NCI-H2196 (cell line): ENCODE measurements around the gene GALNT16.
"Not testable (repeated sequence)": the region's sequence is repeated elsewhere in the genome, so short reads cannot be mapped to it uniquely, and the experiment has no call there.

ENCODE experiments used
- DNase-seq: peaks from one replicate; lab custom pipeline; 2025; ENCODE audit not compliant: unreplicated experiment; lab: John Stamatoyannopoulos, UW

Gene GALNT16

GRCh38 chr14:69259527-69260189, at the start of gene GALNT16:
Gene GALNT16 (plus strand): TSS chr14:69260158. CDS start chr14:69260291, 133 bp downstream.
- DNase-seq: peak; percentile 51

- DNase-seq: no peak
Observed at GRCh38 chr14:69214393-69214792, 45.6 kb upstream of the GALNT16 start.

GRCh38 chr14:69217663-69218062, 42.3 kb upstream of the GALNT16 start:
- DNase-seq: not testable (repeated sequence)

DNA sequence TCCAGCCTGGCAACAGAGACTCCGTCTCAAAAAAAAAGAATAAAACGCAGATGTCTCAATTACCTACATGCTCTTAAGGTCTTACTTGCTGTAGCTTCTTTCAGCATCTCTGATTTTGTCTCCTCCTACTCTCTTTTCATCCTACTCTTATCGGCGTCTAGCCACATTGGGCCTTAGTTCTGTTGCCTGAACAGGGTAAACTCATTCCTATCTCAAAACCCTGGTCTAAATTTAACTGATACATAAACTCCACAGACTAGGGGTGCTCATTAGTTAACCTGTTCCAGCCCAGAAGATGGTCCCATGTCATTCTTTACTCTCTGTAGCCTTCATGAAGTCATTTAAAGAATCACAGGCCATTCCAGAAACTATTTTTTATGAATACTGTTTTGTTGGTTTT, 35.0 kb upstream of the GALNT16 start:
- no peak for DNase-seq

DNA sequence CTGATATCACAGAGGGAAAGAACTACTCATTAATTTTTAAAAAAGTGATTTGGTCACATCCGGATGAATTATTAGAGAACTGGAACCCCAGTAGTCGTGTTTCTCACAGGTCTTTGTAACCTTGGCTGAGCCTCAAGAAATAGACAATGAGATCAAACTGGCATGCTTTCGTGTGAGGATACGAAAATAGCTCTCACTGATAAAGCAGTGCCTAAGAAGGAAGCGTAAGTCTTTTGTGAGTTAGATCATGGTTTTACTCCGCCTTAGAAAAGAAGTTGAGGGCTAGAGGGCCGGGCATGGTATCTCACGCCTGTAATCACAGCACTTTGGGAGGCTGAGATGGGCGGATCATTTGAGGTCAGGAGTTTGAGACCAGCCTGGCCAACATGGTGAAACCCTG, 33.8 kb upstream of the GALNT16 start:
- no peak for DNase-seq

- no peak for DNase-seq
Observed at GRCh38 chr14:69226736-69227135, 33.2 kb upstream of the GALNT16 start.

- no peak for DNase-seq
Observed at GRCh38 chr14:69231486-69231885, 28.5 kb upstream of the GALNT16 start.

DNA sequence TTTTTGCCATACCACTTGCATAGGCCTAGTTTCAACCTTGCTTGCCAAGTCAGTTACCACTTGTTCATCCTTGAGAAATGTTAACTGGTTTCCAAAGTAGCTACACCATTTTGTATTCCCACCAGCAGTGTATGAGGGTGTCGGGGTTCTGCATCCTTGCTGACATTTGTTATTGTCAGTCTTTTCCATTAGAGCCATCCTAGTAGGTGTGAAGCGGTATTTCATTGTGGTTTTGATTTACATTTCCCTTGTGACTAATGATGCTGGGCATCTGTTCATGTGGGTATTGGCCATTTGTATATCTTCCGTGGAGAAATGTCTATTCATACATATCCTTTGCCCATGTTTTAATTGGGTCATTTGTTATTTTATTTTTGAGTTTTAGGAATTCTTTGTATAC, 27.6 kb upstream of the GALNT16 start:
- no peak for DNase-seq

- no peak for DNase-seq
Observed at GRCh38 chr14:69234106-69234505, 25.9 kb upstream of the GALNT16 start.

- DNase-seq: no peak
Observed at GRCh38 chr14:69235708-69236107, 24.2 kb upstream of the GALNT16 start.

DNA sequence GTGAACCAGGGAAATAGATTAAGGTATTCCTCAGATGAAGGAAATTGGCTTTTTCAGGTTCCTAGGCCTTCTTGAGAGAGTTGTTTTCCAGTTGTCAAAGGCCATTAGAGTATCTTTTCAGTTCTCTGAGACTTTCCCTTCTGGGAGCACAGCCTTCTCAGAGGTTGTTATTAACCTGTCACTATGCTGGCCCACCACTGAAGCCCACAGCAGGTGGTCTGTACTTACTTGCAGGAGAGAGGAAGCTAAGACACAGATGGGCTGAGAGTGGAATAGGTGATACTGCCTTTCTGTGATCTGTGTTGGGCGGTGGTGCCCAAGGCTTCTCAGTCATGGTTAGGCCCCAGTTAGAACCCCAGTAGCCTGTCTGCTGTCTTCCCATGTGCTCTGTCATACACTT, 22.8 kb upstream of the GALNT16 start:
- no peak for DNase-seq

- DNase-seq: no peak
Observed at GRCh38 chr14:69237584-69237983, 22.4 kb upstream of the GALNT16 start.

- DNase-seq: no peak
Observed at GRCh38 chr14:69238883-69239282, 21.1 kb upstream of the GALNT16 start.

DNA sequence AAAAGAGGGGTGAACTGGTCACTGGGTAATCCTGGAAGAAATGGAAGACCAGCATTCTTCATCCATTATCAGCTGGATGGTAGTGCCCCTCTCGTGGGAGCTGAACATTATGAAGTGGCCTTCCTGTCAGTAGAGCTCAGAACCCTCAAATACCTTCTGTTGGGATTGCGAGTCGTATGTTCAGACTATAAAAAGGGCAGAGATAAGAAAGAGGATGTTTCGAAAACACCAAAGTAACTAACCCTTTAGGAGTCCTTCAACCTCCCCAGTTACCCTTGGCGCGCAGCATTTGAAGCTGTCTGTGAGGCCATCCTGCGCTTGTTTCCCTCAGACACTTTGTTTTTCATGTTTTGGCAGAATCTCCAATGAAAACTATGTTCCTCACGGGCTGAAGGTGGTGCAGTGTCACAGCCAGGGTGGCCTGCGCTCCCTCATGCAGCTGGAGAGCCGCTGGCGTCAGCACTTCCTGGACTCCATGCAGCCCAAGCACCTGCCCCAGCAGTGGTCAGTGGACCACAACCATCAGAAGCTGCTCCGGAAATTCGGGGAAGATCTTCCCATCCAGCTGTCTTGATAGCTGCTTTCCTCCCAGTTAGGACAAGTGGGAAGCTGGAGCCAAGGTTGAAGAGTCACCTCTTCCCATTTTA, 19.3 kb upstream of the GALNT16 start:
- no peak for DNase-seq

DNA sequence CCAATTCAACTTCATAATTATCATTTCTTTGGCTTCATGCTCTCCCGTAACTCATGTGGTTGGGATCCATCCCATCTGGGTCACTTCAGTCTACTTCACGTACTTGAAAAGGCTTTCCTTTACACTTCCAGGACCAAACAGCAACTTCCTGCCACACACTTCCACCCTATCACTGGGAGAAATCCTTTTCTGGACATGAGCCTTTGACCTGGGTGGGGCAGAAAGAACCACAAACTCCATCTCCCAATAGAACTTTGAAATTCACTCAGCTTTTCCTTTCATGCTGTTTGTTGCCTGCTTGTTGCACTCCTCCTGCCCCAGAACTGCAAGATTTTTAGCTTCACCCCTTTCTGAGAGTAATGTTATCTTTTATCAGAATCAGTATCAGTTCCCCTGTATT, 18.4 kb upstream of the GALNT16 start:
- DNase-seq: no peak

GRCh38 chr14:69242311-69243224, 17.4 kb upstream of the GALNT16 start:
- peak; percentile 66 for DNase-seq

DNA sequence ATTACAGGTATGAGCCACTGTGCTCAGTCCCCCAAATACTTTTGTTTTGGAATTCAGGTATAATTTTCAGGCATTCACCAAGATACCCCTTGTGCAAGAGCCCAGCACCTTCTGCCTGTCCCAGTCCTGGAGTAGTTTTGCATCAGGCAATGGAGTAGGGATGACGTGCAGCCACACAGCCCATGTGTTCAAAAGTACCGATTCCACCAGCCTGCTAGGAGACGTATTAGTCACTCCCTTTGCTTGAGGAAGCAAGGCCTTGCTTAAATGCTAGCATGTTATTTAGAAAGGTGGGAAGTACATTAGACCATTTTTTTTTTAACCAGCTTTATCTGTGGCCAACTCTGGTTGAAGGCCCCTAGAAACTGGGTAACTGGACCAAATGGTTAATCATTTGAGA, 15.0 kb upstream of the GALNT16 start:
- DNase-seq: no peak

DNA sequence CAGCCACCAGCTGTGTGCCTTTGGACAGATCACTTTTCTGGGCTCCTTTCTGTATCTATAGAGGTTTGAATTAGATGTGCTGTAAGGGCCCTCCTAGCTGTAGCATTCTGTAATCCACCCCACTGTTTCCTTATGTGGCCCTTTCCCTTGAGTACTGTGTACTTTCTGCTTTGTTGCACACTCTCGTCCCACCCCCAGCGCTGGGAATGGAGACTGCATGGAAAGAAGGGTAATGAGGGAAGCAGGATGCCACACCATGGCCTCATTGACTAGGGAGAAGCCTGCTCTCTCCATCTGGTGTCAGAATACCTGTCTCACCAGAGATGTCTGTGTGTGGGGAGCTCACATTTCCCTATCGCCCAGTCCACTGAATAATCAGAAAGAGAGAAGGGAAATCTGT, 13.6 kb upstream of the GALNT16 start:
- DNase-seq: no peak

DNA sequence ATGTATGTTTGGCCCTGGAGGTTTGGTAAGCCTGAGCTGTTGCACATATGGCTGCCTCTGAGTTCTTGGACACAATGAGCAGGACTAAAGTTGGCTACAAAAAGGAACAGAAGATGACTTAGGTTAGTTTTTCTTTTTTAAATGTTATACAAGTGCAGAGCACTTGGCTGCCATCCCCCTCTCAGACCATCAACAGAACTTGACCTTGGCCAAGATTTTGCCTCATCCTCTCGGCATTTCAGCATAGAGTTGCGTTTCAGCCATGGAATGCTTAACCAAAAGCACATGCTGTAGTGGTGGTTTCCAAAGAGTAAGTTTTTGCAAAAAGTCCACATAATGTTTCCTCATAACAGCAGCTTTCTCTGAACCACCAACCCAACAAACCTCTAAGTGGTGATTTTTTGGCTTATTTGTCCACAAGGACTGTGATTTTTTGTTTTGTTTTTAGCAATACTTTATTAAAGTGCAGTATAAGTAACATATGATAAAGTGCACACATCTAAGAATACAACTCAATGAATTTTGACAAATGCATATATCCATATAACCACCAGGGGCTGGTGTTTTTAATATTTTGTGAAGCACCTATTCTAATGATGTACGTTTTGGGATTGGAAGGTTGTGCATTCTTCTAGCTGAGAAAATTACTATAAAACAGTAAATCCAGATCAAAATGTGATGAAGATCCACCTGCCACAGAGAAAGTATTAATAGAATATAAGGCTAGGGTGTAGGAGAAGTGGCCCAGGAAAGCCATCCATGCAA, 12.1 kb upstream of the GALNT16 start:
- no peak for DNase-seq

DNA sequence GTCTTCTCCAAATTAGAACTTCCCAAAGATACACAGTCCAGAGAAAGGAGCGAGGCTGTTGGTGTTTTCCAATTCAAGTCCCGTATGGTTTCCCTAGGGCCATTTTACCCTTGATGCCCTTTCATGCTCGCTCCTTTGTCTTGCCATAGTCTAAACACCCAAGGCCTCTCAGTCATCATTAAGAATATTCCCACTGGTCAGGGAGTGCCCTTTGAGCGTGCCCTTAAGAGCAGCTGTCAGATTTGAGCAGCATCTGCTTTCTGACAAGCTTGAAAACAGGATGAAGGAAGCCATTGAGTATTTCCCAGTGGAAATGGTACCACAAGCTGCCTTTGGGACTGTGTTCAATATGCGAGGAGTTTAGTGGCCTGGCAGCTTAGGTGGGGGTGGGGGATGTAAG, 10.4 kb upstream of the GALNT16 start:
- no peak for DNase-seq

DNA sequence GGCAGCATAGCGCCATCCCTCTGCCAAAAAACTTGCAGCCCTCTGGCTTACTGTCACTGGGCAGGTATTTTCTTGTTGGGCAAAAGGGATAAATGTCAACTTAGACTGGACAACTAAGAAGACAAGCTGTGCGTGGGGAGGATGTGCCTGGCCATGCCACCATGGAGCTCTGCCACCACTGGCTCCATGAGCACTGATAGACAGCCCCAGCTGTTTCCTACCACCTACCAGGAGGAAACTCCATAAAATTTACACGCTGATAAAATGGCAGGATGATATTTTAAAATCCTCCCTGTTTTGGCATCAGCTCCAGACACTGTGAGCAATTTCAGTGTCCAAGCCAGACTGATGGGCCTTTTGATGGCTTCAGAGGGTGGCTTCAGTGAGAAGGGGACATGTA, 7.1 kb upstream of the GALNT16 start:
- no peak for DNase-seq
